ENCODE results near the gene KDM4D. TPM values are rescaled to one million over a fixed set of nuclear protein-coding genes. Genes with fewer than 3 reads are reported as not detected.
"Not testable (repeated sequence)": the region's sequence is repeated elsewhere in the genome, so short reads cannot be mapped to it uniquely, and the experiment has no call there.

Gene KDM4D
- total and polyA plus RNA-seq, 9 donors = 0.24 to 1.9 (median 0.92) TPM

GRCh38 chr11:95016139-95016538, 42.6 kb downstream of the KDM4D start:
- DNase-seq = no peak
- no peak overlapping the region for H3K4me3 ChIP-seq
- no peaks in the 10 kb centered on the region for H3K4me1 ChIP-seq (ENCODE audit: insufficient read depth)
- H3K9me3 ChIP-seq = no peaks in the 10 kb centered on the region
- intact Hi-C loops (cut with DNase I) = no loop called here
- TF ChIP-seq, protein P1, sequence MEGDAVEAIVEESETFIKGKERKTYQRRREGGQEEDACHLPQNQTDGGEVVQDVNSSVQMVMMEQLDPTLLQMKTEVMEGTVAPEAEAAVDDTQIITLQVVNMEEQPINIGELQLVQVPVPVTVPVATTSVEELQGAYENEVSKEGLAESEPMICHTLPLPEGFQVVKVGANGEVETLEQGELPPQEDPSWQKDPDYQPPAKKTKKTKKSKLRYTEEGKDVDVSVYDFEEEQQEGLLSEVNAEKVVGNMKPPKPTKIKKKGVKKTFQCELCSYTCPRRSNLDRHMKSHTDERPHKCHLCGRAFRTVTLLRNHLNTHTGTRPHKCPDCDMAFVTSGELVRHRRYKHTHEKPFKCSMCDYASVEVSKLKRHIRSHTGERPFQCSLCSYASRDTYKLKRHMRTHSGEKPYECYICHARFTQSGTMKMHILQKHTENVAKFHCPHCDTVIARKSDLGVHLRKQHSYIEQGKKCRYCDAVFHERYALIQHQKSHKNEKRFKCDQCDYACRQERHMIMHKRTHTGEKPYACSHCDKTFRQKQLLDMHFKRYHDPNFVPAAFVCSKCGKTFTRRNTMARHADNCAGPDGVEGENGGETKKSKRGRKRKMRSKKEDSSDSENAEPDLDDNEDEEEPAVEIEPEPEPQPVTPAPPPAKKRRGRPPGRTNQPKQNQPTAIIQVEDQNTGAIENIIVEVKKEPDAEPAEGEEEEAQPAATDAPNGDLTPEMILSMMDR (IDR thresholded peaks at IDR 0.05) = no peak
- no peak for TF ChIP-seq POLR2A (IDR thresholded peaks at IDR 0.05)
- TF ChIP-seq EP300 (IDR thresholded peaks at IDR 0.05) = no peak
- no peaks in the 10 kb centered on the region for H3K27me3 ChIP-seq
- WGBS, 3 donors = 37 to 56% (median 51%) methylated on average over 2 of the region's 2 CpGs
- H3K27ac ChIP-seq = no peak overlapping the region
- no peaks in the 10 kb centered on the region for H3K36me3 ChIP-seq

- H3K9me3 ChIP-seq; intact Hi-C loops (cut with DNase I); H3K27ac ChIP-seq; H3K27me3 ChIP-seq; H3K4me1 ChIP-seq (ENCODE audit: insufficient read depth); H3K36me3 ChIP-seq; H3K4me3 ChIP-seq; DNase-seq: not testable (repeated sequence)
- 74 to 77% (median 75%) methylated on average over 5 of the region's 5 CpGs for WGBS, 3 donors
Observed at GRCh38 chr11:95021468-95021867, 48.0 kb downstream of the KDM4D start.

DNA sequence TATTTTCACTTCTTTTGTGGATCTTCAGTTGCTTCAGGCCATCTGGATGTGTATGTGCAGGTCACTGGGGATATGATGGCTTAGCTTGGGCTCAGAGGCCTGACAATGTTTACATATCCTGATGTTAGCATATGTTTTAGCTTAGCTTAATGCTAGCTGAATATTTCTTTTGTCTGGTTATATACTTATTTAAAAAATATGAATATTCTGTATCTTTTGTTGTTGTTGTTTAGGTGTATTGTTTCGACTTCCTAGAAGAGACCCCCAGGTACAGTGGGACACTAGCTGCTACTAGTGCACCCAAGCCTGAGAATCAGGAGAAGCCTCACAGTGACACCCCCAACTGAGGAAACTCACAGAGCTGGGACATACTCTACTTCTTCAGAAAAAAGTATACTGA, 51.4 kb downstream of the KDM4D start, which contains the start of gene KDM4E:
Gene KDM4E (plus strand): TSS at position 301 of the 400 bp plus-strand sequence. CDS start 300 bp downstream, outside the sequence.
- no peaks in the 10 kb centered on the region for H3K4me1 ChIP-seq (ENCODE audit: insufficient read depth)
- no peak within 1 kb of the TSS for H3K27ac ChIP-seq
- intact Hi-C loops (cut with DNase I) = no loop called here
- no peaks in the 10 kb centered on the region for H3K27me3 ChIP-seq
- TF ChIP-seq EP300 (IDR thresholded peaks at IDR 0.05) = no peak
- TF ChIP-seq, protein P1 (IDR thresholded peaks at IDR 0.05) = no peak
- no peak for TF ChIP-seq POLR2A (IDR thresholded peaks at IDR 0.05)
- DNase-seq = no peak
- no peak within 1 kb of the TSS for H3K4me3 ChIP-seq
- no peaks in the 10 kb centered on the region for H3K36me3 ChIP-seq
- 95 to 97% (median 95%) methylated on average over 1 of the region's 1 CpG for WGBS, 3 donors
- no peaks in the 10 kb centered on the region for H3K9me3 ChIP-seq

DNA sequence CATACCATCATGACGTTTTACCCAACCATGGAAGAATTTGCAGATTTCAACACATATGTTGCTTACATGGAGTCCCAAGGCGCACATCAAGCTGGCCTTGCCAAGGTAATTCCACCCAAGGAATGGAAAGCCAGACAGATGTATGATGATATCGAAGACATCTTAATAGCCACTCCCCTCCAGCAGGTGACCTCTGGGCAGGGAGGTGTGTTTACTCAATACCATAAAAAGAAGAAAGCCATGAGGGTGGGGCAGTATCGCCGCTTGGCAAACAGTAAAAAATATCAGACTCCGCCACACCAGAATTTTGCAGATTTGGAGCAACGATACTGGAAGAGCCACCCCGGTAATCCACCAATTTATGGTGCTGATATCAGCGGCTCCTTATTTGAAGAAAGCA, 52.1 kb downstream of the KDM4D start:
- H3K27ac ChIP-seq; H3K36me3 ChIP-seq; H3K27me3 ChIP-seq; intact Hi-C loops (cut with DNase I); H3K4me1 ChIP-seq (ENCODE audit: insufficient read depth); DNase-seq; H3K9me3 ChIP-seq; H3K4me3 ChIP-seq: not testable (repeated sequence)
- 85 to 95% (median 86%) methylated on average over 5 to 8 of the region's 9 CpGs for WGBS, 3 donors

DNA sequence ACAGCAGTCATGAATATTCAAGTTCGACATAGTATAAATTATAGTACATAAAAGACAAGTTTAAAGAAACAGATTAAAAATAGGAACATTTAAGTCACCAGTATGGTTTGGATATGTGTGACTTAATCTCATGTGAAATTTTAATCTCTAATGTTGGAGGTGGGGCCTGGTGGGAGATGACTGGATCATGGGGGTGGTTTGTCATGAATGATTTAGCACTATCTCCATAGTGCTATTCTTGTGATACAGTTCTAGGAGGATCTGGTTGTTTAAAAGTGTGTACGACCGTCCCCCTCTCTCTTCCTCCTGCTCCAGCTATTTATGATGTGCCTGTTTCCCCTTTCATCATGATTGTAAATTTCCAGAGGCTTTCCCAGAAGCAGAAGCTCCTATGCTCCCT, 54.8 kb downstream of the KDM4D start:
- WGBS, 3 donors = 64 to 78% (median 69%) methylated on average over 3 of the region's 3 CpGs
- Histone ChIP-seq H3K27ac (no peak overlapping the region), H3K27me3 (no peaks in the 10 kb centered on the region), H3K4me3 (no peak overlapping the region), H3K4me1 (ENCODE audit: insufficient read depth) (no peaks in the 10 kb centered on the region), H3K9me3 (no peaks in the 10 kb centered on the region), H3K36me3 (no peaks in the 10 kb centered on the region)
- TF ChIP-seq EP300 (IDR thresholded peaks at IDR 0.05) (no peak), POLR2A (IDR thresholded peaks at IDR 0.05) (no peak)
- TF ChIP-seq, protein P1 (IDR thresholded peaks at IDR 0.05) = no peak
- no peak for DNase-seq
- intact Hi-C loops (cut with DNase I) = no loop called here

GRCh38 chr11:95033051-95033450, 59.5 kb downstream of the KDM4D start:
- 83 to 95% (median 86%) methylated on average over 1 of the region's 1 CpG for WGBS, 3 donors
- no peak overlapping the region for H3K27ac ChIP-seq
- H3K4me1 ChIP-seq (ENCODE audit: insufficient read depth) = no peaks in the 10 kb centered on the region
- DNase-seq = no peak
- intact Hi-C loops (cut with DNase I) = no loop called here
- no peaks in the 10 kb centered on the region for H3K27me3 ChIP-seq
- TF ChIP-seq POLR2A (IDR thresholded peaks at IDR 0.05) (no peak), EP300 (IDR thresholded peaks at IDR 0.05) (no peak)
- TF ChIP-seq, protein P1 (IDR thresholded peaks at IDR 0.05) = no peak
- no peak overlapping the region for H3K4me3 ChIP-seq
- no peaks in the 10 kb centered on the region for H3K9me3 ChIP-seq
- no peaks in the 10 kb centered on the region for H3K36me3 ChIP-seq

All from ovary (tissue), 9 donors.